NCI-H2081 treated with DMSO at 0.1 percent for 48 hours (cell line): ENCODE results near the gene PIKFYVE.
"Not testable (repeated sequence)": the region's sequence is repeated elsewhere in the genome, so short reads cannot be mapped to it uniquely, and the experiment has no call there.

Experiments used
- DNase-seq: peaks from one replicate; lab custom pipeline; 2025; lab: John Stamatoyannopoulos, UW

Gene PIKFYVE

DNA sequence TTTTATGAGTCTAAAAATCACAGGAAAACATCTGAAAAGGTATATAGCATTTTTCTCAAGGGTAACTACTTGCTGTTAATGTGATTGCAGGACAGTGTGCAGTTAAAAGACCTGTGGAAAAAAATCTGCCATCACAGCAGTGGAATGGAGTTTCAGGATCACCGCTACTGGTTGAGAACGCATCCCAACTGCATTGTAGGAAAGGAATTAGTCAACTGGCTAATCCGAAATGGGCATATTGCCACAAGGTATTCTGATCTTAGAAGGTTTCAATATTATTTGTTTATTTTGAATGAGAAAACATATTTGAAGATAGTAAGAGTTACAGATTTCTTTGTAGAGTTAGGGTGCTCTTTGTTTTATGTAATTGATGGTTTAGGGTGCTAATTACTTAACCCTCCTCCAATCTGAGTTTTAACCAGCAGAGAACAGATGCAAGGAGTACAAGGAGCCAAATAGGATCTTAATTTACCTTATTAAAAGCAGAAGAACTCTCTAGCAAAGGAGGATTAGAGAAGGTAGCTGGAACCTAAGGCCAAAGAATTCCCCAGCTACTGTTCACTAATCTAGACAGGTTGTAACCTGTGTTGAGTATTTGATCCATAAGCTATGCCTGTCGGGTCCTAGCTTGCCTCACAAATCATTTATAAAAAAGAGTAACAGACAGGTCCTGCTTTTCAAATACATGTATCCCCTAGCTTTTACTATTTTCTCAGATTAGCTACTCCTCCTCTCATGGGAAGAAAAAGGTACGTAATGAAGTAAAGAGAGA, 35.0 kb downstream of the PIKFYVE start:
- no peak for DNase-seq

DNA sequence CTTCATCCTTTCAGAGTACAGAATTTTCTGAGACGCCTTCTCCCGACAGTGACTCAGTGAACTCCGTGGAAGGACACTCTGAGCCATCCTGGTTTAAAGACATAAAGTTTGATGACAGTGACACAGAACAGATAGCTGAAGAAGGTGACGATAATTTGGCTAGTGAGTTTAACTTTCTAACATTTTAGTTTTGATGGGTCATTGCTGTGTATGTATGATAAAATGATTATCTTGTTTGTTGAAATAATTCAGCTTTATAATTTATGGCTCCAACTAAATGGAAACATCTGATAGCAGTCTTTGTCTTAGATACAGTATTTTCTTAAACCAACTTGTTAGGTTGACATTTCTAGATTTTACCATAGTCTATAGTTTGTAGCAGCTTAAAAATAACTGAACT, 38.1 kb downstream of the PIKFYVE start:
- DNase-seq, result no peak

DNA sequence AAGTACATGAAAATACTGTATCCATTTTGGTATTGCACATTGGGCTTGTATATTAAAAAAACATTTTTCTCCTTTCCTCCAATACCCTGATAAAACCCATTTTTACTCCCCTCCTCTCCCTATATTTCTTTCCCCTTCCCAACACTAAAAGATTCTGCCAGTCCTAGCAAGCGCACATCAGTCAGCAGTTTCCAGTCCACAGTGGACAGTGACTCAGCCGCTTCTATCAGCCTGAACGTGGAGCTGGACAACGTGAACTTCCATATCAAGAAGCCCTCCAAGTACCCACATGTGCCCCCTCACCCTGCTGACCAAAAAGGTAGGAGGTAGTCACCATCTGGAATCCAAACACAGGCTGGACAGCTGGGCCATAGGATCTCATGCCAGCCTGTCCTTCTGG, 38.6 kb downstream of the PIKFYVE start:
- DNase-seq, result no peak

DNA sequence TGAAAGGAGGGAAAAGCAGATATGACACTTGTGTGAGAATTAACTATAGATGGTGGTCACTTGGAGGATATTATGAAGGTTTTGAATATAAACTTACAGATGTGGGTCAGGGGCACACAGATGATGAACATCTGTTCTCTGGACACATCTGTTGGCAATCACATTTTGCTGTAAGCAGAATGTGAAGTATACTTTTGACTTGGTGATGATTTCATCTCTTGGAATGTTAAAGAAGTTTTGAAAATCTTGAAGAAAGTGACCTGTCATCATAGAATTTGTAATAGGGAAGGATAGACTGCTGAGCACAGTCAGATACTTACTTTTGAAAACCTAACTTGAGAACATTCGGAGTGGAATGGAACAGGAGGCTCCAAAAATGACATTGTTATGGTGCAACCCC, 40.2 kb downstream of the PIKFYVE start:
- DNase-seq, result no peak

DNA sequence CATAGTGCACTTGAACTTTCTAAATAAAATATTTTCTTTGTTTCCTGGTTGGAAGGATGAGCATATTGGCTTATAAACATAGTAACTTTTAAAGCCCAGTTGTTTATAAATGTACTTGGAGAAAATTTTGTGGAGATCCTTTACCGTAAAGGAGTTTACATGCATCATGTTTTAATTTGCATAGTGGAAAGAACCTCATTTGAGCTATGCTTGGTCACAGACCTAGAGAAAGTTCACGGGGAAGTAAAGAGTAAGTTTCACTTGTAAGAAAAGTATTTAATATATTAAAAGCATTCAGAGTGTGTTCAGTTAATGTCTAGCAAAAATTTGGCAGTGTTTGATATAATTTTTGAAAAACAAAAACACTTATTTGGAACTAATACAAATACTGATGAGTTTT, 45.3 kb downstream of the PIKFYVE start:
- no peak for DNase-seq

DNA sequence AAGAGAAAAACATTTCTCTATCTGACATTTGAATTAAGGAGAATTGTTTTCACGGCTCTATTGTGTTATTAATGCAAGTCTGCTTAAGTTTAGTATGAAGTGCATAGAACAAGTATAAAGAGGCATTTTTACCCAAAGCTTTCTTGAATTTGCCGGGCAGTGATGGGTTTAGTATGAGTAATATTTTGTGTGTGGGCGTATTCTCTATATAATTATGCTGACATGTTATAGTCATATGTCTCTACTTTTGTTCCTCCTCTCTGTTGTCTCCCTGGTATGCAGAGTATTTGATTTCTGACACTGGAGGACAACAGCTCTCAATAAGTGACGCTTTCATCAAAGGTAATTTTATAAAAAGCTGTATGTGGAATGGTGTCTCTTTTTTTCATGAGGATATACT, 45.9 kb downstream of the PIKFYVE start:
- no peak for DNase-seq

DNA sequence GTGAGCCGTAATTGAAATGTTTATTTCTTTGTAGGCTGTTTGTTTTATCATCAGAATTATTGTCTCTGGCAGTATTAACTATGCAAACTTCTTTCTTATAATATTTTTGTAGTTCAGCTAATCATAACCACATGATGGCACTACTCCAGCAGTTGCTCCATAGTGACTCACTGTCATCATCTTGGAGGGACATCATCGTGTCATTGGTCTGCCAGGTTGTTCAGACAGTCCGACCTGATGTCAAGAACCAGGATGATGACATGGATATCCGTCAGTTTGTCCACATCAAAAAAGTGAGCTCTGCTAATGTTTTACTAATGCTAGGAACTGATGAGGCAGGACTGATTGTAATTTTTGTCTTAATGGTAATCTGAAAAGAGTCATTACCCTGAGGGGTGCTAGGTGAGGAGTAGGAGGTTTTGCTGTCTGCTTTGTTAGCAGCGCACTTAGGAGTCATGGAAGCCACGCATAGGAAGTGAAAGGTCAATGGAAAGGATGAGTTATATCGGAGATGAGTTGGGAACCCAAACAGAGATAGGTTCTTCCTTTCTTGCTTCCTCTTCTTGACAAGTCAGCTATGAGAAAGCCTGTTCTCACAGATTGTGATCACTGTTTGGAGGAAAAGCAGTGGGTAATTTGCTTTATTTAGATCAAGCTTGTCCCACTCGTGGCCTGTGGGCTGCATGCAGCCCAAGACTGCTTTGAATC, 49.2 kb downstream of the PIKFYVE start:
- DNase-seq, result no peak

DNA sequence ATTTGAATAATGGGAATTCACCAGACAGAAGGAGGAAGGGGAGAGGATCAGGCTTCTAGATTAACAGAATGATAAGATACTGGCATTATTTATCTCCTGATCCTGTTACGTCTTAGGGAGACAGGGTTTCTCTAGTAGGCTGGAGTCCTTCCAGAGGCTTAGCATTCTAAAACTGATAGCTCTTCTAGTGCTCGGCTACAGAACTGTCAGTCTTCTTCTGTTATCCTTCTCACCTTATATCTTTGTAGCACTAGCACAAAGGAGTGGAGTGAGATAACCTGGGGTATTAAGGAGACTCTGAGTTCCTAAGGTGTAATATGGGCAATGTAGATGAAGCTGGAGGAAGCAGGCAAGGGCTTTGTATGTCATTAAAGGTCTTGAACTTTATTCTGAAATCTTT, 52.1 kb downstream of the PIKFYVE start:
- DNase-seq, result no peak

DNA sequence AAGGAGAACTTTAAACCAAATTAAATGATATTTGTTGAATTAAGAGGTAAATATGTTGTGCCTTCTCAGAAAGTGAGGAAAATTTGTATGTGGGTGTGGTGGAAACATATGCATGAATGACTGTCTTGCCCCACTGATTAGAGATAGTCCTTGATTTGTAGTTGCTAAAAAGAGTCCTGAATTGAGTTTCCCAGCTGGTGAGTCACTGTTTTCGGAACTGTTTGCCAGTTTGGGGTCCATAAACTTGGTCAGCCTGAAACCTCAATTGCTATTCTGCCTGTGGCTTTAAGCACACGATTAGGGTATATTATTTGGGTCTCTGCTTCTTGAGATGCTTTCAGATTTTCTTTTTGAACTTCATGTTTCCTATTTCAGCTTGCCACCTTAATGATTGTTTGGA, 53.3 kb downstream of the PIKFYVE start:
- no peak for DNase-seq

DNA sequence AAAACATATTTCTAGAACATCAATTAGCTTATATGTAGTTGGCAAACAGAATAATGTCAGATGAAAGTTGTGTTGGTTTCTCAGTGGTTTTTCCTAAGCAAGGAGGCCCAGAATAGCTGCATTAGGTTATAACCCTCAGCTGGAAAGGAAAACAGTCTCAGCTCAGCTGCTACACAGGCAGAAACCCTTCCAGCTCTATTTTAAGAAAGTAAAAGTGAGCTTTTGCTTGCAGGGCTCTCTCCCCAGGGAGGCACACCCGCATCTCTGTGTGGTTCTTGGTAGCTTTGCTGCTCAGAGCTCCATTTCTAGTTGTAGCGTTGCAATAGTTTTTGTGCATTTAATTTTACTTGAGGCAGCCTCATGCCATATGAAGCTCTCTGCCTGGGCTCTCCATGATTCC, 54.6 kb downstream of the PIKFYVE start:
- no peak for DNase-seq

DNA sequence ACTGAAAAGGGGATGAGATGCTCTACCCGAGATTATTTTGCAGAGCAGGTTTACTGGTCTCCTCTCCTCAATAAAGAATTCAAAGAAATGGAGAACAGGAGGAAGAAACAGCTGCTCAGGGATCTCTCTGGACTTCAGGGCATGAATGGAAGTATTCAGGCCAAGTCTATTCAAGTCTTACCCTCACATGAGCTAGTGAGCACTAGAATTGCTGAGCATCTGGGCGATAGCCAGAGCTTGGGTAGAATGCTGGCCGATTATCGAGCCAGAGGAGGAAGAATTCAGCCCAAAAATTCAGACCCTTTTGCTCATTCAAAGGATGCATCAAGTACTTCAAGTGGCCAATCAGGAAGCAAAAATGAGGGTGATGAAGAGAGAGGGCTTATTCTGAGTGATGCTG, 60.0 kb downstream of the PIKFYVE start:
- DNase-seq, result no peak

DNA sequence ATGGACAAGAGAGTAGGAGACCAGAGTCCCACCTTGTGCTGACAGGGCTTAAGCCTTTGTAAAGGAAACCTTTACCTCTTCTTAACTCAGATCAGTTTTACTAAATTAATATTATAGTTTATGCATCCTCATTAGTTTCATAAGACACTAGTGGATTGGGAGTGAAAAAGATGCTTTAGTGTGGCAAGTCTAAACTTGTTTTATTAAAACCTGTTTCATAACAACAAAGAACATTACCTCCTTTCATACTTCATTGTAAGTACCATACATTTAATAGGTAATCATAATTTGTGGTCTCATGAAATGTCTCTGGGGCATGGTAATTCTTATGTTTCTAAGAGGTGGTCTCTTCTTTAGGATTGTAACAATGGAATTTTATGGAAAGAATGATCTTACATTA, 63.4 kb downstream of the PIKFYVE start:
- no peak for DNase-seq

DNA sequence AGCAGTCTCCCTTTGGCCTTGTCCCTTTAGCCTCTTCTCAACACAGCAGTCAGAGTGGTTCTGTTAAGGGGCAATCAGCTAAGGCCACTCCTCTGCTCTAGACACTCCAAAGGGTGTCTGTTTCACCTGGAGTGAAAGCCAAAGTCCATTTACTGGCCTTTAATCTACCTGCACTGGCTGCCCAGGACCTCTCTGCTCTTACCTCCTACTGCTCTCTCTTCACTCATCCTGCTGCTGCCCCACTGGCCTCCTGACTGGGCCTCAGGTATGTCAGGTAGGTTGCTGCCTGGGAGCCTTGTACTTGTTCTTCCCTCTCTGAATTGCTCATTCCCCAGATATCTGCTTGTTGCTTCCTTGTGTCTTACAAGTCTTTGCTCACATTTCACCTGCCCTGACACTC, 68.2 kb downstream of the PIKFYVE start:
- no peak for DNase-seq

DNA sequence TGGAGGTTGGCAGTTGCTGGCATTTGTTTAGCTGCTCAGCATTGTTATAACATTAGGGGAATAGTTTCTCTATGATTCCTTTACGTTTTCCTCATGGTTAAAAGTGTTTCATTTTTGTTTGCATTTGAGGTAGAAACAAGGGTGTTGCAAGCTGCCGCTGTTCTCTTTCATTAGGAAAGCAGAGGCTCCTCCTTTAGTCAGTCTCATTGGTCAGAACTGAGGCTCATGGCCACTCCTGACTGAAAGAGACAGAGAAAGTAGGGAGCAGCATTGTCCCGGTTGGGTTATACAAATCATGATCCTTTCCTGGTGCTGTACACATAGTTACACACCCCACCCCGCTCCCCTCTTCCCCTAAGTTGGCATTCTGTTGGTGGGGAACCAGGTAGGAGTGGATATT, 80.7 kb downstream of the PIKFYVE start:
- no peak for DNase-seq

DNA sequence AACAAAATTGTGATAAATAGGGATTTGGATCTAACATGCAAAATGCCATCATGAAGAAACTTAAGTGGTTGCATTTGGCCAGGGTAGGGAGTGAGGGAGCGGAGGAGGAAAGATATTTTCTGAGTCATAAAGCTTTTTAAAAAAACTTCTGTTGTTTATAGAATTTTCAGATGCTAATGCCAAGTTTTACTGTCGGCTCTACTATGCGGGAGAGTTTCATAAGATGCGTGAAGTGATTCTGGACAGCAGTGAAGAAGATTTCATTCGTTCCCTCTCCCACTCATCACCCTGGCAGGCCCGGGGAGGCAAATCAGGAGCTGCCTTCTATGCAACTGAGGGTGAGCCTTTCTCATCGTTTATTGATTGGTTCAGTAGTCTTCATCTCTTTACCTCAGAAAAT, 84.6 kb downstream of the PIKFYVE start:
- no peak for DNase-seq

DNA sequence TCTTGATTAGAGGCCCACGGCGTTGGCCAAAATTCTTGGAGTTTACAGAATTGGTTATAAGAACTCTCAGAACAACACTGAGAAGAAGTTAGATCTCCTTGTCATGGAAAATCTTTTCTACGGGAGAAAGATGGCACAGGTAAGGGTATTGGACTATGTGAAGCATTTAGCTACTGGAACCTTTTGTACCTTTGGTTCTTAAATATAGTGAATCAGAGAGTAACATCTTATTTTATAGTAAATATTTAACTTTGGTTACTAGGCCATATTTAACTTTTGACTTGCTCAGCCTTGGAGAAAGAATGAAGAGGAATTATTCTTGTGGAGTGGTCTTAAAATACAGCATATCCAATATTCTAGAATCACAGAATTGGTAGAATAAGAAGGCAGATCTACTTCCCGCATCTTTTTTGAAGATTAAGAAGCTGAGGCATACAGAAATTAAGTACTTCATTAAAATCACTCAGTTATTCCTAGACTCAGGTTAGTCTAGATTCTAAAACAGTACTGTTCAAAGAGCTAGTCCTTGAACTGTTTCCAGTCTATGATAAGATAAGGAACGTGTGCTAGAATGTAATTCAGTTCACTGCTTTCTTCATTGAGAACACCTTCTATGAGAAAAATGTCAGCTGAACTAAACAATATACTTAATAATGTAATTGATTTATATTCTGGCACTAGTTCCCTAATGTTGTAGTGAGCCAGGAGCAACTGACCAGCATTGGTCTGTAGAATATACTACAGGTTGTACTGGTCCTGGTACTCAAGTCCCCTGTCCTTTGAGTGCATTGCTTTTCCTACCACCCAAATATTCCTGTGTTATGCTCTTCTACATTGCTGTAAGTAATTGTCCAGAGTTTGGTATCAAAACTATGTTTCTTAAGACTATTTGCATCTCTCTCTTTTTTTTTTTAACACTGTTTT, 86.9 kb downstream of the PIKFYVE start:
- no peak for DNase-seq

DNA sequence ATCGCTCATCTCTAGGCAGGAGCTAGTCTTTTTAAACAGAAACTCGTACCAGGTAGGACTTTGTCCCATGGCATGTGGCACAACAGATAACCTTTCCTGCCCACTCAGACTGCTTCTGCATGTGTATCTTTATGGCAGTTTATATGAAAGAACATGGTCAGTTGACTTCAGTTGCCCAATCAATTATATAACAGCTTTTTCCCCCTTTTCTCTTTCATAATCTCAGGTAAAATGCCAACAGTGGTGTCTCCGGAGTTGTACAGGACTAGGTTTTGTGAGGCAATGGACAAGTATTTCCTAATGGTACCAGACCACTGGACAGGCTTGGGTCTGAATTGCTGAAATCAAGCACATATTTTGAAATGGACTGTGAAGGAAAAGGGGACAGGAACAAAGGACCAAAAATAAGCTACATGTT, 88.9 kb downstream of the PIKFYVE start:
- DNase-seq, result no peak

DNA sequence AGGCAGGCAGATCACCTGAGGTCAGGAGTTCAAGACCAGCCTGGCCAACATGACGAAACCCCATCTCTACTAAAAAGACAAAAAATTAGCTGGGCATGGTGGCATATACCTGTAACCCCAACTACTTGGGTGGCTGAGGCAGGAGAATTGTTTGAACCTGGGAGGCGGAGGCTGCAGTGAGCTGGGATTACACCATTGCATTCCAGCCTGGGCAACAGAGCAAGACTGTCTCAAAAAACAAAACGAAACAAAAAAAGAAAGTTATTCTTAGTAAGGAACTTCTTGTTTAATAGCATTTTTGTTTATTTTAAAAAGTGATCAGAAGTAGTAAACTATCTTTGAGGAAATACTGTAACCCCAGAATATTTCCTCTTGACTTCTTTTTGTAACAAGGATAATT, 90.4 kb downstream of the PIKFYVE start:
- DNase-seq, result not testable (repeated sequence)

DNA sequence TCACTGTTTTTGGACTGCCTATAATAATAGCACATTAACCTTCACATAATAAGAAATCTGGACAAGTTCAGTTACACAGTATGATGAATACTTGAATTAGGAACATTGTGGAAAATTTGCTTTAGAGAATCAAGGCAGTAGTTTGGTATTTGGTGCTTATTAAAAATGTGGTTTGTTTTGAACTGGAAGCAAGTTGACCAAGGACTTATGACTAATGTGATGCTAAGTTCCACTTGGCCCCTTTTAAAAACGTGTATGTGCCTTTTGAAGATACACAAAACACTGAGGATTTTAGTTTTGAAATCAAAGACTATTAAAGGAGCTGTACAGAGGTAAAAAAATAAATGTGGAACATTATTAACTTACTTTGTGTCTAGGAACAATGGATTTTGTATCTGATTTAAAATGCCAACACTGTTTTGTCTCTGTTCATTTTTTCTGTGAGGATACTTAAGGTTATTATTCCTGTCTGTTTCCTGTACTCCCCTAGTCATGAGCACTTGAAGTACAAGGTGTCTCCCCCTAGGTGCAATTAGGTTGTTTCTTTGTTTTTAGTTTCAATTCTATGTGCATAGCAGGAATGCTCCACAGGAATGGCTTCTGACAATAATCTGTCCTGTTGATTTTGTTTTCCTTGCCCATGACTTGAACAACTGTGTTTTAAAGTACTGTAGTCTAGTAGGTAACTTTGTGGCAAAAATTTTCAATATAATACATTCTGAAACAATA, 91.0 kb downstream of the PIKFYVE start:
- DNase-seq, result no peak

DNA sequence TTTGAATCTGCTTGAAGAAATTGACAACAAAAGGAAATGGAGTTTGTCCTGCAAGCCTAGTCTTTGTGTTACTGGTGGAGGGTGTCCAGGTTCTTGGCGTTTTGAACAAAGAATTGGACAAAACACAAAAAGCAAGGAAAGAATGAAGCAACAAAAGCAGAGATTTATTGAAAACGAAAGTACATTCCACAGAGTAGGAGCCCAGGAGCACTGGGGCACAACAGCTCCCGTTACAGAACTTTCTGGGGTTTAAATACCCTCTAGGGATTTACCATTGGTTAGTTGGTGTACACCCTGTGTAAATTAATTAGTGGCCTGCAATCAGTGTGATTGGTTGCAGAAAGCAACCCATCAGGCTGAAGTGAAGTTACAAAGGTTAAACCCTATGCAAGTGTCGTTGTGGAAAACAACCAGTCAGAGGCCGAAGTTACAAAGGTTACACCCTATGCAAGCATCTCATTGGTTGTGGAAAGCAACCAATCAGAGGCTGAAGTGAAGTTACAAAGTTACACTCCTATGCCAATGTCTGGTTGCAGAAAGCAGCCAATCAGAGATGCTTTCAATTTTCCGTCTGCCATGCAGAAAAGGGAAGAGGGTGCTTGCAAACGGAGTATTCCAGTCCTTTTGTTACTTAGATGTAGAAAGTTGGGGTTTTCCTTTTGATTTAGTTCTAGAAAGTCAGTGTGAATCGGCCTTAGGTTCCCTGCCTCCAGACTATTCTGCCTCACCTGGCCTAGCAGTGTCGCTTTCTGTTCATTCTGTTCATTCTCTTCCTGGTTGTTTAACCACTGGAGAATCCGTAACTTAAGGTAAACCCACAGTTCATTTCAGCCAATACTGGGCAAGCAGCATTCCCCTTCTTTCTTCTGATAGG, 92.9 kb downstream of the PIKFYVE start:
- no peak for DNase-seq

DNA sequence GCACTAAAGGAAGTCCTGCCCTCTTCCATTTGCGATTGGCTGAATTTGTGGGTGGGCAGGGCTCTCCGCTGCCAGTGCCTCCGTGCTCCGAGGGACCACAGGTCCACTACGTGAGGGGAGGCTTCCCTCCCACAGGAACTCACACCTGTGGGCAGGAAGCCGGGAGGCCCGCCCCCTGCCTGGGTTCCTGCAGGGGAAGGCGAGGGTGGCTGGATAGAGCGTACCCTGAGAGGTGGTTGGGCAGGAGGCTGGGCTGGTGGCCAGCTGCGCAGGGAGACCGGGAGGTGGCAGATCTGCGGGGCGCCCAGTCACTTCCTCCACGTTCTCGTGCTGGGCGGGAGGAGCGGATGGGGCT, 93.6 kb downstream of the PIKFYVE start:
- DNase-seq, result no peak
